Embryonic facial prominence (tissue), 1 donor: ENCODE results near the gene ZNF516.

Experiments
- DNase-seq: peaks from one replicate; pipeline ENCODE4 v3.0.0-alpha.2; 2016; ENCODE audit errors: extremely low spot score

Gene ZNF516

GRCh38 chr18:76343938-76344569 lies 151.0 kb downstream of the ZNF516 start:
- DNase-seq = no peak

- no peak for DNase-seq
Measured at GRCh38 chr18:76340410-76340809, 154.6 kb downstream of the ZNF516 start.

GRCh38 chr18:76339246-76339620 lies 155.8 kb downstream of the ZNF516 start:
- no peak for DNase-seq

- DNase-seq = no peak
Measured at GRCh38 chr18:76338619-76339245, 156.3 kb downstream of the ZNF516 start.

- DNase-seq = no peak
Measured at GRCh38 chr18:76338088-76338487, 157.0 kb downstream of the ZNF516 start.

- no peak for DNase-seq
Measured at GRCh38 chr18:76335859-76336640, 159.0 kb downstream of the ZNF516 start.

GRCh38 chr18:76328140-76328539 lies 166.9 kb downstream of the ZNF516 start:
- DNase-seq = no peak

- DNase-seq = no peak
Measured at GRCh38 chr18:76323891-76324290, 171.2 kb downstream of the ZNF516 start.

GRCh38 chr18:76322686-76323085 lies 172.4 kb downstream of the ZNF516 start:
- DNase-seq = no peak

GRCh38 chr18:76319366-76319765 lies 175.7 kb downstream of the ZNF516 start:
- DNase-seq = no peak

- DNase-seq = no peak
Measured at GRCh38 chr18:76318607-76319006, 176.4 kb downstream of the ZNF516 start.

GRCh38 chr18:76317136-76317535 lies 177.9 kb downstream of the ZNF516 start:
- no peak for DNase-seq

GRCh38 chr18:76315722-76316230 lies 179.3 kb downstream of the ZNF516 start:
- DNase-seq = no peak

GRCh38 chr18:76314496-76314895 lies 180.5 kb downstream of the ZNF516 start:
- DNase-seq = no peak

- no peak for DNase-seq
Measured at GRCh38 chr18:76314015-76314414, 181.0 kb downstream of the ZNF516 start.
